Activated CD4-positive, CD25-positive, alpha-beta regulatory T cell treated with anti-CD3 and anti-CD28 coated beads, Interleukin-2, amount 50 U/mL, for 16 hours (primary cell): ENCODE data around the gene TTC17.
"Not testable (repeated sequence)": the region's sequence is repeated elsewhere in the genome, so short reads cannot be mapped to it uniquely, and the experiment has no call there.

Experiments used
- DNase-seq: peaks from one replicate; pipeline ENCODE4 v3.0.0-alpha.2; 2020; ENCODE audit warnings: low read depth, low spot score

The TTC17 gene

GRCh38 chr11:43447151-43447550 is 88.4 kb downstream of the TTC17 start:
- no peak for DNase-seq

DNA sequence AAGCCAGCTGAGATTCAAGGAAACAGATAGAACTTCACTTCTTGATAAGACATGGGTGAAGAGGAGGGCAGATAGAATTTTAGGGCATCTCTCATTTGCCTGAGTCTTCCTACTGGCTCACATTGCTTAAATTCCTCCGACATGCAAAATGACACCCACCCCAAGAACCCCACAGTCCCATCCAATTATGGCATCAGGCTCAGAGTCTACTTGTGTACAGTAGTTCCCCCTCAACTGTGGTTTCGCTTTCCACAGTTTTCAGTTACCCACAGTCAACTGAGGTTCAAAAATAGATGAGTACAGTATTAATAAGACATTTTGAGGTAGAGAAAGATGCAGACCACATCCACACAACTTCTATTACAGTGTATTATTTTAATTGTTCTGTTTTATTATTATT is 99.8 kb downstream of the TTC17 start:
- no peak for DNase-seq

GRCh38 chr11:43459246-43459645 is 100.5 kb downstream of the TTC17 start:
- no peak for DNase-seq

DNA sequence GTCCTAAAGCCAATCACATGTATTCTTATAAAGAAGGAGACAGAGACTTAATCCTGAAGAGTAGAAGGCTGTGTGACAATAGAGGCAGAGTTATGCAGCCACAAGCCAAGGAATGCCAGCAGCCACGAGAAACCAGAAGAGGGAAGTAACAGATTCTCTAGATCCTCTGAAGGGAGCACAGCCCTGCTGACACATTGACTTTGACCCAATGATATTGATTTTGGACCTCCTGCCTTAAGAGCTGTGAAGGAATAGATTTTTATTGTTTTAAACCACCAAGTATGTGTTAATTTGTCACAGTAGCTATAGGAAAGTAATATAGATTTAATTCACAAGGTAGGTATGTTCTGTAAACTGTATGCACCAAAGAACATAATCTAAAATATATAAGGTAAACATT is 103.6 kb downstream of the TTC17 start:
- DNase-seq, result no peak

DNA sequence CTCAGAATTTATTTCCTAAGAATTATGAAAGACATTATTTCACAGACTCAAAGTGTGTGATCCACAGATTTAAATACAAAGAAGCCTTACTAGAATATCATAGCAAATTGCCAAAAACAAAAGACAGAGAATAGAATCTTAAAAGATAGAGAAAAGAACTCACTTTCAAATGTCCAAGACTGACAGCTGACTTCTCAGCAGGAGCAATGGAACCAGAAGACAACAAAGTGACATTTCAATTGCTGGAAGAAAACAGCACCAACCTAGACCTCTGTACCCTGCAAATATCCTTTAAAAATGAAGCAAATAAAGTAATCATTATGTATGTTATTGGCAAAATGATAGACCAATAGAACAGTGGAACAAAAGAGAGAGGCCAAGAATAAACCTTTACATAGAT is 109.2 kb downstream of the TTC17 start:
- no peak for DNase-seq

DNA sequence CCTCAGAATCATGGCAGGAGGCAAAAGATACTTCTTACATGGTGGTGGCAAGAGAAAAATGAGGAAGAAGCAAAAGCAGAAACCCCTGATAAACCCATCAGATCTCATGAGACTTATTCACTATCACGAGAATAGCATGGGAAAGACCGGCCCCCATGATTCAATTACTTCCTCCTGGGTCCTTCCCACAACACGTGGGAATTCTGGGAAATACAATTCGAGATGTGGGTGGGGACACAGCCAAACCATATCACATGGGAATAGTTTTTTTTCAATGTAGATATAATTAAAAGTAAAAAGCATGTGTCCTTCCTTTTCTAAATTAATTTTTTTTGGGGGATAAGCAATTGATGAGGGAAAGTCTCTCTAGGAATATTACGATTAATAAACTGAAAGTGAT is 118.8 kb downstream of the TTC17 start:
- DNase-seq, result not testable (repeated sequence)

DNA sequence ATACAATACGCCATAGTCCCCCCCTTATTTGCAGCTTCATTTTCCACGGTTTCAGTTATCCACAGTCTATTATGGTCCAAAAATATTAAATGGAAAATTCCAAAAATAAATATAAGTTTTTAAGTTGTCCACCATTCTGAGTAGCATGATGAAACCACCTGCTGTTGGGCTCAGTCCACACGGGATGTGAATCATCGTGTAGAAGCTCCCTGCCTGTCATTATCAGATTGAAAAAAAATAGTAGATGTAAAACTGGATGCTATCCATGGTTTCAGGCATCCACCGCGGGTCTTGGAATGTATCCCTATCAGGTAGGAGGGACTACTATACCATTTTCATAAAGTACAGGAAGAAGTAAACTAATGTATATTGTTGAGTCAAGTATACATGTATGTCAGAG is 127.4 kb downstream of the TTC17 start:
- no peak for DNase-seq

- DNase-seq, result no peak
Observed at GRCh38 chr11:43489869-43490465, 131.2 kb downstream of the TTC17 start.

- no peak for DNase-seq
Observed at GRCh38 chr11:43492701-43493100, 134.0 kb downstream of the TTC17 start.

DNA sequence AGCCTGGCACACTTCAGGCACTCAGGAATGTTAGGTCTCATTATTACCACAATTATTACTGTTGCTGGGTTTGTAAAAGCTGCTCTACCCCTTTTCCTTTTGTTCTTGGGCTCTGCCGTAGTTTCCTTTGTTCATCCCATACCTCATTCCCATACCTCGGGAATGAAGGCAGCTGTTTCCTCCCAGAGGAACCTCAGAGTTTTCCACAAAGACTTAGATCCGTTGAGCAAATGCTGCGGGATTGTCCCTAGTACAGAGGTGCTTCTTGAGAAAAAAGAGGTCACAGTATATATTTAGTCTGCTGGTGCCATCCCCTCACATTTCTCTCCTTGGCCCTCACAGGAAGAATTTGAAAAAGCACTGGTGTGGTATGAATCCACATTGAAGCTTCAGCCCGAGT is 134.7 kb downstream of the TTC17 start:
- DNase-seq, result no peak

GRCh38 chr11:43497144-43497543 is 138.4 kb downstream of the TTC17 start:
- DNase-seq, result no peak

DNA sequence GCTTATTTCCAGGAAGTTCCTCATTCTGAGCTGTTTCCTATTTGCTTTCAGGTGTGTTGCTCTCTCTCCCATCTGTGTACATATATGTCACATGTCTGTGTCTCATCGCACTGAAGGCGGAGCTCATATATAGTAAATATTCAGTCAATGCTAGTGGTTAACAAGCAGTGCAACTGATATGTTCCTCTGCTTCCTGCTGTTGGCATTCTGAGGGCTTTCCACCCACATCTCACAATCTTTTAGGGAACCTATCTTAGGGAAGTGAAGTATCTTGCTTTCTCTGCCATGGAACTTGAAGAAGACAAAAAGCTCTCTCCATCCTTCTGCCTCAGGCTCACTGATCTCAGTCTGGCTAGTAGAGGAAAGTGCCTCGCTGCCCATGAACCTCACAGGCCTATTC is 139.8 kb downstream of the TTC17 start:
- no peak for DNase-seq

- no peak for DNase-seq
Observed at GRCh38 chr11:43503417-43503816, 144.7 kb downstream of the TTC17 start.

GRCh38 chr11:43504316-43504950 is 145.7 kb downstream of the TTC17 start:
- DNase-seq, result no peak

GRCh38 chr11:43505171-43505570 is 146.5 kb downstream of the TTC17 start:
- no peak for DNase-seq

DNA sequence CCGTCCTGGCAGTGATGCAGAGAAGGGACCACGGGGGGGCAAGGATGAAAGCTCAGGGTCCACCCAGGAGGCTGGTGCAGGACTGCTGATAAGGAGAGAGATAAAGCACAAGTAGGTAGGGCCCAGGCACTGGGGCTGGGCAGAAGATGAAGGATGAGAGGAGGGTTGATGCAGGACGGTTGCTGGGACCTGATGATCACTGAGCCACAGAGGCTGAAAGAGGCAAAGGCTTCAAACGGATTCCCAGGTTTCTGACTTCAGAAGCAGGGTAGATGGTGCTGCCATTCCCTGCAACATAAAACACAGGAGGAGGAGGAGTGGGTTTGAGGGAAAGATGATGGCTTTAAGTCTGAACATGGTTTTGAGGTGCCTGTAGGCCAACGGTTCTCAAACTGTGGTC is 148.5 kb downstream of the TTC17 start:
- no peak for DNase-seq

- no peak for DNase-seq
Observed at GRCh38 chr11:43508511-43508918, 149.8 kb downstream of the TTC17 start.

DNA sequence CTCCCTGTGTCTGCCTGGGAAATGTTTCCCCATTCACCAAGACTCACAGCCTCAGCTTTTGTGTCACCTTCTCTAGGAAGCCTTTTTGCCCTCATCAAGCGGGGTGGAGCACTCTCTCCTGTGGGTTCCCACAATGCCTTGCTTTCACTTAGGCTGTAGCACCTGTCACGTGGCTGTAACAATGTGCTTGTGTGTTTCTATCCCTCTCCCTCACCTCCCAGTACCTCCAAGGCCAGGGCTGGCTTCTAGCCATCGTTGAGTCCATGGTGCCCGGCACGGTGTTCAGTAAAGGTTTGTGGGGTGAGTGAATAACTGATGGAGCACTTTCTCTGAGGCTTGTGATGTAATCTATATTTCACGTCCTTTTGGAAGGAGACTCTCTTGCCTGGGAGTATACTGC is 153.2 kb downstream of the TTC17 start:
- DNase-seq, result no peak

DNA sequence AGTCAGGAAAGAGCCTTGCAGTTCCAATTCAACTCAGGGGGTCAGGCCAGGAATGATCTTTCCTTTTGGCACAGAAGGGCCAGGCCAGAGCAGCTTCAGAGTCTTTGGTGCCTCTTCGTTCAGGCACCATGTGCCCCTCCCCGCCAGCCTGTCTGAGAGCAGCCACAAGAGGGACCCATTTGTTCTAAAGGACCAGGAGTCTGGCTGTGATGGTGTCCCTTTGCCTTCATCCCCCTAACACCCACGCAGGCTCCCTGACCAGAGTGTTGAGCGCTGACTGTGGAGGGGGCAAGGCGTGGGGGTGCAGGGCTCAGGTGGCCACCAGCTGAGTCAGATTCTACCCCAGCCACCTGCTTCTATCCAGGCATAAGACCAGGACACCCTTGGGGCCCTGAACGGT is 156.4 kb downstream of the TTC17 start:
- DNase-seq, result no peak

DNA sequence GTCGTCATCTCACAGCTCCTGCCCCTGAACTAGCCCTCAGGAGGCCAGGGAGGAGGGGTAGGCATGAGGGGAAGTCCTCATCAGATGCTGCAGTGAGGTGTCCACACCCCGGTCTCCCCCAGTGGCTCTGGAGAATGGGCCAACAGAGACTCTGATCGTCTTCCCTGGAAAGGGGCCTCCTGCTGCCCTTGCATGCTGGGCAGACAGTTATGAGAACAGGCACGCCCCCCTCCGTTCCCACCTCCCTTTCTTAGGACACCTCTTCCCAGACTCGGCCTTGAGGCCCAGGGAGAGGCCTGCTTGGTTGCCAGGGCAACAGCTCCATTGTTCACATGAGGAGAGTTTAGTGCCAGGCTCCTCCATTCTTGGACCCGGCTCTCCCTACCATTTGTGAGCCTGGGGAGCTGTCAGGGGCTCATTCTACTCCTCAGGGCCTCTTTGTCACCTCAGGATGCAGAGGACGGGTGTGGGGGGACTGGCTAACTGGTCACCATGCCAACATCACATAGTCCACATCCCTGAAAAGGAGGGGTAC is 157.7 kb downstream of the TTC17 start:
- DNase-seq, result no peak

DNA sequence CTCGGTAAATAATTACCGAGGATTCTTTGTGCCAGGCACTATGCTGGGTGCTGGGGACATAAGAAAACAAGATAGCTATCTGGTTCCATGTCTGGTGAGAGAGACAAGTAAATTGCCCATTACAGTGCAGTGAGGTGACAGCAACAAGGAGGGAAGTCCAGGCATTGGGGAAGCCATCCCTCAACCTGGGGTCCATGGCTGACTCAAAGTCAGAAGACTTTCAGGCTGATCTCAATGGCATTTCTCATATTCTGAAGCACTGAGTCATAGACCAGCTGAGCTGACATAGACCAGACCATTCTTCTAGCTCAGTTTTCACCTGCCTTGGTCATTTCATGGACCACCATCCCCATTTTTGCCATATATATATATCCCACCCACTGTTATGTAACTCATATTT is 158.8 kb downstream of the TTC17 start:
- no peak for DNase-seq

- no peak for DNase-seq
Observed at GRCh38 chr11:43518408-43519160, 159.9 kb downstream of the TTC17 start.

- DNase-seq, result no peak
Observed at GRCh38 chr11:43521471-43521870, 162.8 kb downstream of the TTC17 start.
